Measurements from ENCODE around the gene SH3YL1. TPM values are rescaled to one million over a fixed set of nuclear protein-coding genes. Genes with fewer than 3 reads are reported as not detected.
A peak's percentile ranks its signal among the peaks of the same experiment; 100 is the strongest.

The SH3YL1 gene, protein sequence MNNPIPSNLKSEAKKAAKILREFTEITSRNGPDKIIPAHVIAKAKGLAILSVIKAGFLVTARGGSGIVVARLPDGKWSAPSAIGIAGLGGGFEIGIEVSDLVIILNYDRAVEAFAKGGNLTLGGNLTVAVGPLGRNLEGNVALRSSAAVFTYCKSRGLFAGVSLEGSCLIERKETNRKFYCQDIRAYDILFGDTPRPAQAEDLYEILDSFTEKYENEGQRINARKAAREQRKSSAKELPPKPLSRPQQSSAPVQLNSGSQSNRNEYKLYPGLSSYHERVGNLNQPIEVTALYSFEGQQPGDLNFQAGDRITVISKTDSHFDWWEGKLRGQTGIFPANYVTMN
- polyA plus RNA-seq (ENCODE audit: insufficient read length in 3 of 3), result 100 to 1,000 TPM in 2 of 3 donors, 10 to 100 TPM in 1; 96.3 to 132 (median 114) TPM
- long read RNA-seq, donor 1, transcript SH3YL1-205 (9 exons, 1,695 nt), result major isoform, 5 of 126 reads
- long read RNA-seq, donor 1, partial matches to known transcripts, result 26 of 126 reads
- long read RNA-seq, donor 1, other reads (novel, unspliced or antisense), result 90 of 126 reads
- long read RNA-seq, donor 2, partial matches to known transcripts, result 53 of 178 reads
- long read RNA-seq, donor 2, other reads (novel, unspliced or antisense), result 118 of 178 reads
- long read RNA-seq, donor 3, transcript SH3YL1-205 (9 exons, 1,695 nt), result major isoform, 7 of 226 reads
- long read RNA-seq, donor 3, partial matches to known transcripts, result 42 of 226 reads
- long read RNA-seq, donor 3, other reads (novel, unspliced or antisense), result 171 of 226 reads
- long read RNA-seq, donor 4, transcript SH3YL1-205 (9 exons, 1,695 nt), result major isoform, 7 of 190 reads
- long read RNA-seq, donor 4, transcript SH3YL1-227 (1 exons, 502 nt), result minor isoform, 6 of 190 reads
- long read RNA-seq, donor 4, partial matches to known transcripts, result 24 of 190 reads
- long read RNA-seq, donor 4, other reads (novel, unspliced or antisense), result 150 of 190 reads
- long read RNA-seq, donor 5, result 0 reads
- long read RNA-seq, donor 6, transcript SH3YL1-227 (1 exons, 502 nt), result major isoform, 5 of 241 reads
- long read RNA-seq, donor 6, partial matches to known transcripts, result 184 of 241 reads
- long read RNA-seq, donor 6, other reads (novel, unspliced or antisense), result 45 of 241 reads
- long read RNA-seq, donor 7, transcript SH3YL1-205 (9 exons, 1,695 nt), result major isoform, 9 of 21 reads
- long read RNA-seq, donor 7, partial matches to known transcripts, result 0 of 21 reads
- long read RNA-seq, donor 7, other reads (novel, unspliced or antisense), result 0 of 21 reads
- long read RNA-seq, donor 8, transcript SH3YL1-205 (9 exons, 1,695 nt), result minor isoform, 8 of 40 reads
- long read RNA-seq, donor 8, transcript SH3YL1-228 (1 exons, 870 nt), result minor isoform, 11 of 40 reads
- long read RNA-seq, donor 8, transcript SH3YL1-227 (1 exons, 502 nt), result major isoform, 12 of 40 reads
- long read RNA-seq, donor 8, partial matches to known transcripts, result 6 of 40 reads
- long read RNA-seq, donor 8, other reads (novel, unspliced or antisense), result 0 of 40 reads
- long read RNA-seq, donor 9, partial matches to known transcripts, result 0 of 6 reads
- long read RNA-seq, donor 9, other reads (novel, unspliced or antisense), result 0 of 6 reads
- long read RNA-seq, donor 10, partial matches to known transcripts, result 0 of 3 reads
- long read RNA-seq, donor 10, other reads (novel, unspliced or antisense), result 0 of 3 reads
- long read RNA-seq, donor 11, partial matches to known transcripts, result 0 of 5 reads
- long read RNA-seq, donor 11, other reads (novel, unspliced or antisense), result 0 of 5 reads
- long read RNA-seq, donor 12, partial matches to known transcripts, result 10 of 111 reads
- long read RNA-seq, donor 12, other reads (novel, unspliced or antisense), result 98 of 111 reads
- long read RNA-seq, donor 13, partial matches to known transcripts, result 440 of 674 reads
- long read RNA-seq, donor 13, other reads (novel, unspliced or antisense), result 223 of 674 reads
- long read RNA-seq, donor 14, partial matches to known transcripts, result 0 of 9 reads
- long read RNA-seq, donor 14, other reads (novel, unspliced or antisense), result 0 of 9 reads
- long read RNA-seq, donor 15, partial matches to known transcripts, result 0 of 8 reads
- long read RNA-seq, donor 15, other reads (novel, unspliced or antisense), result 0 of 8 reads
- long read RNA-seq, donor 16, transcript SH3YL1-228 (1 exons, 870 nt), result minor isoform, 8 of 635 reads
- long read RNA-seq, donor 16, transcript SH3YL1-227 (1 exons, 502 nt), result major isoform, 12 of 635 reads
- long read RNA-seq, donor 16, partial matches to known transcripts, result 465 of 635 reads
- long read RNA-seq, donor 16, other reads (novel, unspliced or antisense), result 146 of 635 reads

GRCh38 chr2:263774-264492 lies at the start of gene SH3YL1:
Gene SH3YL1, minus strand, starts transcription at chr2:264032. Its CDS starts 48 bp downstream, at chr2:263984.
- DNase-seq (ENCODE audit: extremely low read depth in 1 of 11, low read depth in 9 of 11, low spot score in 4 of 11), result no peak

DNA sequence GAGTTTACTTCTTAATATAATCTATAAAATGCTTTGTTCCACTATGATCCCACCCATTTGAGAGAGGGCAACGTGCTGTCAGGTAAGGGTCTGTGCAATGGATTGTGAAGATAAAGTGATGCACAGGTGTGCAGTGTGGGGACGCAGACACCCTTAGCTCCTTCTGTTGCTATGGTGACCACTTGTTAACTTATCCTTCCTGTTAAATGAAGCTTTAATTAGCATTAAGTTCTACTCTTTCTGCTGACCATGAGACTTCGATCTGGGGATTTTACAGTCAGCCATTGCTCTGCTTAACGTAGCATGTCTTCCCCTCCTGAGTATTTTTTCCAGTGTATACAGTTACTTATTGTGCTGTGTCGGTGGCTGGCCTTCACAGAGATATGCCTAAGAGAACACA lies 47.2 kb upstream of the SH3YL1 start:
- DNase-seq (ENCODE audit: extremely low read depth in 1 of 11, low read depth in 9 of 11, low spot score in 4 of 11), result no peak

GRCh38 chr2:309954-310510 lies 46.2 kb upstream of the SH3YL1 start:
- DNase-seq (ENCODE audit: extremely low read depth in 1 of 11, low read depth in 9 of 11, low spot score in 4 of 11), result no peak

DNA sequence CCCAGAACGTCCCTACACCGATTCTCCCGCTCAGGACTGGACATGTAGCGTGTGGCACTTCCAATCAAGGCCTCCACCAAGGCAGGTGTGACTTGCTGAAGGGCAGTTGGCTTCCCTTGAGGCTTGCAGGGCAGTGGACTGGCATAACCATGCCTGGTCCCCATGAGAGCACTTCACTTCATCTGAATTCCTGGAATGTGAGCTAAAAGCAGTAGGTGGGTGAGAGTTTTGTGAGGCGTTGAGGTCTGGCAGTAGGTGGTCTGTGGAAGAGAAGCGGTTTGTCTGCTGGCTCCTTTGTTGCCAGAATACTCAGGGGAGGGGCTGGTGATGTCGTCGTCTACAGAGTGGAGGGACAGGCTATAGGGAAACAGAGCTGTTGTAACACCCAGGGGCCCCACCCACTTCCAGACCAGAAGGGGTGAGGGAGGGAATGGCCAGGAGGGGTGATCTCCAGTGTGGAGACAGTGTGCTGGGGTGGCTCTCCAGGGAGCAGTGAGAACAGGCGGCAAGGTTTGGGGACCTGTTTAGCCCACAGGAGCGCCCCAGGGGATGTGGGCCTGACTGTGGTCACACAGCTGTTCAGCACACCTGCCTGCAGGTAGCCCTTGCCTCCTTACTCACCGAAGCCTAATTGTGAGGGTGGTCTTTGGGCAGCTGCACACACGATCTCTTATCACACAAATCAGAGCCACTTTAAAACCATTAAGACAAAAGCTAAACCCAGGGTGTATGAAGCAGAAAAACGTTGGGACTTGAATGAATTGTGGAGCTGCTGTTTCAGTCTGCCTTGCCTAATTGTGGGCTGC lies 45.5 kb upstream of the SH3YL1 start:
- DNase-seq (ENCODE audit: extremely low read depth in 1 of 11, low read depth in 9 of 11, low spot score in 4 of 11), result no peak

DNA sequence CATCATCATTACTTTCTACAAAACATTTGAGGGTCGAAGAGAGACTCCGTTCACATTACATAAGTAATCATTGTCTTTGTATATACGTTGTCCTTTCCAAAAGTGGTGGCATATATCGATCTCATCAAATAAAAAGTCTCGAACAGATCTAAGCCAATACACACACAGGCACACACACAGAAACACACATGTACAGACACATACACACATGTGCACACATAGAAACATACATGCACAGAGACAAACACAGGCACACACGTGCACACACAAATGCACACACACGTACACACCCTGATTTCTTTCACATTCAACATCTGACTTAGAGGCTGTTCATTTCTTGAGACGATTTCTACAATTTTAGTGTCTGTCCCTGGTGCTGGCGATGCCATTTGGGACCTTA lies 41.5 kb upstream of the SH3YL1 start:
- DNase-seq (ENCODE audit: extremely low read depth in 1 of 11, low read depth in 9 of 11, low spot score in 4 of 11), result no peak

GRCh38 chr2:296354-296753 lies 32.5 kb upstream of the SH3YL1 start:
- DNase-seq (ENCODE audit: extremely low read depth in 1 of 11, low read depth in 9 of 11, low spot score in 4 of 11), result no peak

- no peak for DNase-seq (ENCODE audit: extremely low read depth in 1 of 11, low read depth in 9 of 11, low spot score in 4 of 11)
Measured at GRCh38 chr2:295090-295489, 31.3 kb upstream of the SH3YL1 start.

GRCh38 chr2:290090-290722 lies 26.4 kb upstream of the SH3YL1 start:
- DNase-seq (ENCODE audit: extremely low read depth in 1 of 11, low read depth in 9 of 11, low spot score in 4 of 11), result peak in 8 of 11 donors; percentile 42 to 73 (median 68)

- no peak for DNase-seq (ENCODE audit: extremely low read depth in 1 of 11, low read depth in 9 of 11, low spot score in 4 of 11)
Measured at GRCh38 chr2:289362-290089, 25.7 kb upstream of the SH3YL1 start.

GRCh38 chr2:288758-289361 lies 25.0 kb upstream of the SH3YL1 start:
- DNase-seq (ENCODE audit: extremely low read depth in 1 of 11, low read depth in 9 of 11, low spot score in 4 of 11), result no peak

DNA sequence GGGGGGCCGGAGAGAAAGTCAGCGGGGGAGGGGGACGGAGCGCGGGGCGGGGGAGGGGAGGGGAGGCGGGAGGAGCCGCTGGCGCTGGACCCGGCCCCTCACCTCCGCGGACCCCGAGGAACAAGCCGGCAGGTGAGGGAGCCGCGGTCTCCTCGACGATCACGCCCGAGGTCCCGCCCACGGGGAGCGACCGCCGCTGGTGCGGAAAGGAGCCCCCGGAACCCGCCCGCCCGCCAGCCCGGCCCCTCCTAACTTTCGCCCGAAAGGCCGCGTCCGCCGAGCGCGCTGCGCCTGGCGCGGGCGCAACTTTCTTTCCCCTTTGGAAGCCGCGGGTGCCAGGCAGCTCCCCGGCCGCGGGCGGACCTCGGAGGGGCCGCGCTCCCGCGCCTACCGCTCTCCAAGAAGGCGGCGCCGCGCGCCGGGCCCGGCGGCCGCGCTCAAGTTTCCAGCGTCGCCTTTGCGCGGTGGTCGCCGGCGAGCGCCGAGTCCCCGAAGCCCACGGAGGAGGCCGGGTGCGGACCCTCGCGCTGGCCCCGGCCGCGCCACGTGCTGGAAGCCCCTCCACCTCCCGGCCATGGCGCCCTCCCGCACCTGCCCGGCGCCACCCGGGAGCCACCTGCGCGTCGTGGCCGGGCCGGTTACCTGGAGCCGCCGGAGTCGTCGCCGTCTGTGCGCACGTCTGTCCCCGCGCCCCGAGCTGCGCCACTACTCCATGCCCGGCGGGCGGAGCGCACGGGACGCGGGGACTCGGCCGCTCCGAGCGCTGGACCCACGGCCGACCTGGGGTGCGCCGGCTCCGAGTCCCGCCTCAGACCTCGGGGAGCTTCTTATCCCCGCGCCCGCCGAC lies 24.3 kb upstream of the SH3YL1 start, which contains the start of gene ALKAL2:
ALKAL2 (minus strand) TSS at position 181 of the 847 bp plus-strand sequence. CDS start 256 bp downstream, outside the sequence.
- DNase-seq (ENCODE audit: extremely low read depth in 1 of 11, low read depth in 9 of 11, low spot score in 4 of 11), result no peak

- DNase-seq (ENCODE audit: extremely low read depth in 1 of 11, low read depth in 9 of 11, low spot score in 4 of 11), result no peak
Measured at GRCh38 chr2:287471-287885, 23.6 kb upstream of the SH3YL1 start.
